Astrocyte of the spinal cord (primary cell): ENCODE data around the gene MSRB3.
"Not testable (repeated sequence)": the region's sequence is repeated elsewhere in the genome, so short reads cannot be mapped to it uniquely, and the experiment has no call there.

Source experiments
- DNase-seq: peaks from one replicate; pipeline ENCODE4 v3.0.0; 2011; ENCODE audit warnings: low read depth, low spot score
- H3K4me3 ChIP-seq: 2 replicates; pipeline ENCODE4 v1.5.1; 2011; ENCODE audit warnings: low read depth, mild to moderate bottlenecking, low read length, moderate library complexity
- in situ Hi-C: cut with HindIII; loops from 2 replicates; pipeline ENCODE4 v1.10.0; 2017; ENCODE audit warnings: low sequenced_read_pairs
- TF ChIP-seq, protein P1 (sequence below): IDR thresholded peaks from 2 replicates; pipeline ENCODE4 v1.5.1; 2012; ENCODE audit warnings: low read depth, mild to moderate bottlenecking, low read length, inconsistent platforms

Gene MSRB3

DNA sequence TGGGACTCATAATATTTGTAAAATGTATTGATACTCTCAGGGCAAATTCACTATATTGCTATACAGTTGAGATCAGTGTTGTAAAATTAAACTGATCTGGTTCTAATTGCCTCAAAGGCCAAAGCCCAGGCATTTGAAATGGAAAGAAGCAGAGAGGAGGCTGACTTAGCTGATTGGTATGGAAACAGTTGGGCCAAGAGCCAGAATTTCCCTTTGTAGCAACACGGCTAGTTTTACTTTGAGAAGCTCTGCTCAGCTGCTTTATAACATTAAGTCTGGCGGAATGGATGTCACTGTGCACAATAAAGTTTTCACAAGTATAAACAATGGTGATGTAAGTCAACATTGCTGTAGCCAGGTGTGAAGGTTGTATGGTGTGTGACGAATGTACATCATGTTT is 186.4 kb downstream of the MSRB3 start:
- TF ChIP-seq, protein P1, sequence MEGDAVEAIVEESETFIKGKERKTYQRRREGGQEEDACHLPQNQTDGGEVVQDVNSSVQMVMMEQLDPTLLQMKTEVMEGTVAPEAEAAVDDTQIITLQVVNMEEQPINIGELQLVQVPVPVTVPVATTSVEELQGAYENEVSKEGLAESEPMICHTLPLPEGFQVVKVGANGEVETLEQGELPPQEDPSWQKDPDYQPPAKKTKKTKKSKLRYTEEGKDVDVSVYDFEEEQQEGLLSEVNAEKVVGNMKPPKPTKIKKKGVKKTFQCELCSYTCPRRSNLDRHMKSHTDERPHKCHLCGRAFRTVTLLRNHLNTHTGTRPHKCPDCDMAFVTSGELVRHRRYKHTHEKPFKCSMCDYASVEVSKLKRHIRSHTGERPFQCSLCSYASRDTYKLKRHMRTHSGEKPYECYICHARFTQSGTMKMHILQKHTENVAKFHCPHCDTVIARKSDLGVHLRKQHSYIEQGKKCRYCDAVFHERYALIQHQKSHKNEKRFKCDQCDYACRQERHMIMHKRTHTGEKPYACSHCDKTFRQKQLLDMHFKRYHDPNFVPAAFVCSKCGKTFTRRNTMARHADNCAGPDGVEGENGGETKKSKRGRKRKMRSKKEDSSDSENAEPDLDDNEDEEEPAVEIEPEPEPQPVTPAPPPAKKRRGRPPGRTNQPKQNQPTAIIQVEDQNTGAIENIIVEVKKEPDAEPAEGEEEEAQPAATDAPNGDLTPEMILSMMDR = no peak
- no peak overlapping the region for H3K4me3 ChIP-seq
- peak; percentile 93 for DNase-seq
- in situ Hi-C loops = no loop called here

DNA sequence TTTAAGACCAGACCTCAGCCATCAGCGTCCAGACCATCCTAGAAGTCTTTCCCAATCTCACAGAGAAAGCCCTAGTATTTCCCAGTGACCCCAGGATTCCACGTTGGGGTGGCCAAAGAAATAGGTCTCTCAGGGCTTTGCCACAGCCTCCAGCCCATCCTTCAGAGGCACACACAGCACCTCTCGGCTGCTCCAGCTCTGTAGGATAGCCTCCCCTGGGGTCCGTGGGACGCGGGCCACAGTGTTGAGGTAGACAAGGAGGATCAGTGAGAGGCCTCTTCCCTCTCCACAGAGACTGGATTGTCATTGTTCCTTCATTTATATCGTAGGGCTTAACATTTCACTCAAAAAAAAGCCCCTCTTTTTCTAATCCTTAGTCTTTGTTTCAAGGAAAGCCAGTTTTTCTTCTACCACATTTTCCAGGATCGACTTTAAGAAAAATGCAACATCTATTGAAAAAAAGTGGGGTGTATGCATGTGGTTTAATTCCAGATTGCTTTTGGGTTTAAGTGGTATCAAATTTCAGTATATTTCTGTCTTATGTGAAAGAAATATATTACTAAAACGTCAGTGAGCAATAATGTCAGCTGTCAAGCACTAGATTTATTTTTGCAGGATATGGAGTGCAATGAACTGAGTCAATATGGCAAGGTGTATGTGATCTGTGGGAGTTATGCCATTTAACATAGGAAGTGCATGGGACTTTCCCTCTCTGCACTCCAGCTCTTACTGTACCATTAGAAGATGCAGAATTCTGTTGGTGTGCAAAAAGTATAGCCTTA is 187.5 kb downstream of the MSRB3 start:
- in situ Hi-C loops = no loop called here
- H3K4me3 ChIP-seq = no peak overlapping the region
- DNase-seq = no peak
- TF ChIP-seq, protein P1 = no peak

DNA sequence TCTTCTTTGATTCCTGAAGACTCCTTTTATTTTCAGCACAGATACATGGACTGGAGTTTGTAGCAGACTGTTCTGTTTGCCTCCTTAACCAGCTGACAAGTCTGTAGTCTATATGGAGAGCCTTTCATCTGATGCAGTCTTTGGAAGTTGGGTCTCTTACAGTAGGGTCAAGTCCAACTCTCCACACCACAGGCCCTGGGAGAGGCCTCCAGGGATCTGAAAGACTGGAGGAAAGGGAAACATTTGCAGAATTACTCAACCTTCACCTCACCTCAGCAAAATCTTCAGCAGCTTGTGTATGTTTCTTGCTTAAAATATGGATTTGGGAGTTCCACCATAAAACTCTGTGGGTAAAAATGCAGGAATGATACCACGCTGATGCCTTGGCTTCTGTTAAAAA is 188.4 kb downstream of the MSRB3 start:
- H3K4me3 ChIP-seq = no peak overlapping the region
- peak; percentile 31 for DNase-seq
- TF ChIP-seq, protein P1 = no peak
- in situ Hi-C loops = no loop called here

DNA sequence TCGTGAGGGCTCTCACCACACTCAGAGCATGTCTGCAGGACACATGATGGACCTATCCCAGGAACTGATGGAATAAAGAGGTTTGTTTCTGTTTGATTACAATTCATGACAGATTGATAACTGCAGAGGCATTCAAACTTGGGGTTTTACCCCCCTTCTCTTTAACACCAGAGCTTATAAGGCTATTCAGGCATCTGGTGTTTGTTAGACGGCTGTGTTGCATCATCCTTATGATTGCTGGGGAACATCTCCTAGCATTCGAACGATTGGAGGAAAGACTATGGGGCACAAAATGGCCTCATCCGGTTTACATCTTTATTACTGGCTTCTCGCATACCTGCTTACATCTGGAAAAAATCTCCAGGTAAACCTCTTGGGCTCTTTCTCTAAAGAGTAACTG is 191.8 kb downstream of the MSRB3 start:
- in situ Hi-C loops = no loop called here
- TF ChIP-seq, protein P1 = no peak
- DNase-seq = no peak

DNA sequence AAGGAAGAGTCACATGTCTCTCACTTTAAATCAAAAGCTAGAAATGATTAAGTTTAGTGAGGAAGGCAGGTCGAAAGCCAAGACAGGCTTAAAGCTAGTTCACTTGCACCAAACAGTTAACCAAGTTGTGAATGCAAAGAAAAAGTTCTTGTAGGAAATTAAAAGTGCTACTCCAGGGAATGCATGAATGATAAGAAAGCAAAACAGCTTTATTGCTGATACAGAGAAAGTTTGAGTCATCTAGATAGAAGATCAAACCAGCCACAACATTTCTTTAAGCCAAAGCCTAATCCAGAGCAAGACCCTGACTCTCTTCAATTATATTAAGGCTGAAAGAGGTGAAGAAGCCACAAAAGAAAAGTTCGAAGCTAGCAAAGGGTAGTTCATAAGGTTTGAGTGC is 193.6 kb downstream of the MSRB3 start:
- in situ Hi-C loops = no loop called here
- no peak for DNase-seq
- H3K4me3 ChIP-seq = no peak overlapping the region
- TF ChIP-seq, protein P1 = no peak

More for the DNA sequence above, 191.8 kb downstream of the MSRB3 start:
- no peak overlapping the region for H3K4me3 ChIP-seq

DNA sequence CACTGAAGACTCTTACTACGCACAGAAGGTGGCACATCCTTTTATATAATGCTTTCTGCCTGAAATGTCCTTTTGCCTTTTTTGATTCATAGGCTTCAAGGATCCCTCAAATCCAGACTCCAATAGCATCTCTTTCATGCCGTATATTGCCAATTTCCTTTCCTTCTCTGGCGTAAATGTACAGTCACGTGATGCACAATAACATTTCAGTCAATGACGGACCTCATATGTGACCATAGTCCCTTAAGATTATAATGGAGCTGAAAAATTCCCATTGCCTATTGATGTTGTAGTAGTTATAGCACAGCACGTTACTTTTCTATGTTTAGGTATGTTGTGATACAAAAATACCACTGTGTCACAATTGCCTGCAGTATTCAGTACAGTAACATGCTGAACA is 196.3 kb downstream of the MSRB3 start:
- no peak overlapping the region for H3K4me3 ChIP-seq
- DNase-seq = no peak
- TF ChIP-seq, protein P1 = no peak
- in situ Hi-C loops = no loop called here

DNA sequence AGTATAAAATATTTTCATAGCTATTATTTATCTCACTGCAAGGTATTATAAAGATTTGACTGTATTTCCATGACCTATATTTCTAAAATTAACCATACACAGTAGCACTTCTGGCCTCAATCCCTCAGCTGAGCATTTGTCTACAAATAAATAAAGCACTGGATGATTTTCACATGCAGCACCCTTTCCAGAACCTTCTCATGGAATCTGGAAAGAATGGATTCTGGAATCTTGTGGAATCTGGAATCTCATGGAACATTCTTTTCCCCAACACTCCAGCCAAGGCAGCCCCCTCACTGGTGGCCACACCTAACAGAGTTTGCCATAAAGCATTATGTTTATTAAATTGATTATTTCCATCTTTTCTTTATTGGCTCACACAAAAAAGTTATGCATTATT is 199.2 kb downstream of the MSRB3 start:
- in situ Hi-C loops = no loop called here
- H3K4me3 ChIP-seq = no peak overlapping the region
- no peak for DNase-seq
- TF ChIP-seq, protein P1 = no peak

DNA sequence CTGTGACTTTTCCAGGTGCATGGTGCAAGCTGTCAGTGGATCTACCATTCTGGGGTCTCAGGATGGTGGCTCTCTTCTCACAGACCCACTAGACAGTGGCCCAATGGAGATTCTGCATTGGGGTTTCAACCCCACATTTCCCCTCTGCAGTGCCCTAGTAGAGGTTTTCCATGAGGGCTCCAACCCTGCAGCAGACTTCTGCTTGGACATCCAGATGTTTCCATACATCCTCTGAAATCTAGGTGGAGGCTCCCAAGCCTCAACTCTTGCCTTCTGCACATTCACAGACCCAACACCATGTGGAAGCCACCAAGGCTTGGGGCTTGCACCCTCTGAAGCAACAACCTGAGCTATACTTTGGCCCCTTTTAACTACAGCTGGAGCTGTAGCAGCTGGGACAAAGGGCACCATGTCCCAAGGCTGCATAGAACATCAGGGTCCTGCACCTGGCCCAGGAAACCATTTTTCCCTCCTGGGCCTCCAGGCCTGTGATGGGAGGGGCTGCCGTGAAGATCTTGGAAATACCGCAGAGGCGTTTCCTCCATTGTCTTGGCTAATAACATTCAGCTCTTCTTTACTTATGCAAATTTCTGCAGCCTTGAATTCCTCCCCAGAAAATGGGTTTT is 205.5 kb downstream of the MSRB3 start:
- in situ Hi-C loops, DNase-seq: not testable (repeated sequence)

More for the DNA sequence above, 205.5 kb downstream of the MSRB3 start:
- not testable (repeated sequence) for H3K4me3 ChIP-seq
